Keratinocyte (primary cell): ENCODE results near the gene APOF. TPM values are rescaled to one million over a fixed set of nuclear protein-coding genes. Genes with fewer than 3 reads are reported as not detected.

Experiments
- DNase-seq: peaks from one replicate; pipeline ENCODE4 v3.0.0-alpha.2; 2011; ENCODE audit warnings: low read depth, missing footprints, low spot score
- FAIRE-seq: peaks from 2 replicates; lab custom pipeline; 2011; peaks lifted over from hg19 to GRCh38; lab: Jason Lieb, UNC
- H2AFZ ChIP-seq: 2 replicates; pipeline ENCODE4 v1.6.0; 2012; ENCODE audit warnings: low read length, control low read depth, inconsistent platforms; ENCODE audit not compliant: control insufficient read depth
- H3K27ac ChIP-seq: 2 replicates; pipeline ENCODE4 v1.5.1; 2011; ENCODE audit warnings: low read length; ENCODE audit not compliant: control insufficient read depth, insufficient read depth
- H3K27me3 ChIP-seq: 3 replicates; pipeline ENCODE4 v1.6.0; 2011; ENCODE audit warnings: low read length; ENCODE audit not compliant: control insufficient read depth, insufficient read depth; ENCODE audit errors: extremely low read depth
- H3K36me3 ChIP-seq, 2 experiments: 2 replicates in 1 of 2; 3 replicates in 1 of 2; pipeline ENCODE4 v1.5.1; 2011; ENCODE audit warnings: low read length in 2 of 2, mild to moderate bottlenecking in 1 of 2; ENCODE audit not compliant: control insufficient read depth in 2 of 2, insufficient read depth in 2 of 2; ENCODE audit errors: extremely low read depth in 1 of 2
- H3K4me1 ChIP-seq: 3 replicates; pipeline ENCODE4 v1.5.1; 2011; ENCODE audit warnings: low read length; ENCODE audit not compliant: control insufficient read depth, insufficient read depth; ENCODE audit errors: extremely low read depth
- H3K4me2 ChIP-seq: 3 replicates; pipeline ENCODE4 v1.6.0; 2011; ENCODE audit warnings: low read depth, low read length; ENCODE audit not compliant: control insufficient read depth, insufficient read depth; ENCODE audit errors: extremely low read depth
- H3K4me3 ChIP-seq, 3 experiments: fragments of 200-600 bp in 1 of 3; sonication (generic) in 1 of 3; 2 replicates in 2 of 3; 3 replicates in 1 of 3; pipeline ENCODE4 v1.5.1; 2011 to 2016; ENCODE audit warnings: low read length in 3 of 3, mild to moderate bottlenecking in 3 of 3, control low read depth in 2 of 3, inconsistent platforms in 1 of 3, low read depth in 1 of 3, mixed read lengths in 1 of 3, mixed run types in 1 of 3, moderate library complexity in 1 of 3; ENCODE audit not compliant: control insufficient read depth in 2 of 3, insufficient read depth in 2 of 3; ENCODE audit errors: extremely low read depth in 1 of 3
- H3K79me2 ChIP-seq: 2 replicates; pipeline ENCODE4 v1.6.0; 2012; ENCODE audit warnings: low read length; ENCODE audit not compliant: control insufficient read depth, insufficient read depth
- H3K9ac ChIP-seq: 3 replicates; pipeline ENCODE4 v1.6.0; 2011; ENCODE audit warnings: low read length; ENCODE audit not compliant: control insufficient read depth, insufficient read depth; ENCODE audit errors: extremely low read depth
- H3K9me1 ChIP-seq: 3 replicates; pipeline ENCODE4 v1.6.0; 2011; ENCODE audit warnings: low read length; ENCODE audit not compliant: control insufficient read depth, insufficient read depth; ENCODE audit errors: extremely low read depth
- H3K9me3 ChIP-seq: 2 replicates; pipeline ENCODE4 v1.5.1; 2012; ENCODE audit warnings: low read depth, low read length; ENCODE audit not compliant: control insufficient read depth
- H4K20me1 ChIP-seq: 3 replicates; pipeline ENCODE4 v1.6.0; 2011; ENCODE audit warnings: low read length; ENCODE audit not compliant: control insufficient read depth, insufficient read depth; ENCODE audit errors: extremely low read depth
- EZH2 ChIP-seq: IDR thresholded peaks from one replicate; pipeline ENCODE4 v1.6.1; 2012; ENCODE audit warnings: inconsistent platforms, mild to moderate bottlenecking, low read length, moderate library complexity
- dilution Hi-C: fragments of 300-500 bp; cut with MboI; formaldehyde crosslinking; loops from one replicate; pipeline ENCODE4 v1.7.0; 2020; ENCODE audit warnings: low sequenced_read_pairs; ENCODE audit not compliant: extremely low pct_ligation_motif_present
- polyA minus RNA-seq, 3 experiments: library from RNA; depleted of rRNA, polyadenylated mRNA; stranded (reverse); fragments of >200 nt; gene quantifications; 1 replicate in 1 of 3; 2 replicates in 1 of 3; 3 replicates in 1 of 3; pipeline ENCODE4 v1.2.3, GENCODE V29; 2011
- polyA plus RNA-seq, 5 experiments: library from polyadenylated mRNA; depleted of rRNA in 3 of 5; stranded (reverse) in 3 of 5; stranded (forward) in 1 of 5; unstranded in 1 of 5; fragments of >200 nt; gene quantifications; 1 replicate in 1 of 5; 2 replicates in 3 of 5; 3 replicates in 1 of 5; pipeline versions ENCODE4 v1.2.1 to v1.2.3, GENCODE V29; 2011 to 2012; ENCODE audit warnings: missing spikeins in 2 of 5, low read depth in 1 of 5, low replicate concordance in 1 of 5
- TF ChIP-seq, protein P1 (sequence below), 3 experiments: IDR thresholded peaks in 1 of 3; conservative IDR thresholded peaks in 1 of 3; optimal IDR thresholded peaks in 1 of 3; 2 replicates in 2 of 3; 3 replicates in 1 of 3; pipeline versions ENCODE3 to v1.5.1; 2011; ENCODE audit warnings: low read length in 3 of 3, mild to moderate bottlenecking in 3 of 3, moderate library complexity in 2 of 3, control low read depth in 1 of 3, inconsistent platforms in 1 of 3; ENCODE audit not compliant: insufficient read depth in 2 of 3; ENCODE audit errors: extremely low read depth in 1 of 3

The APOF gene, protein sequence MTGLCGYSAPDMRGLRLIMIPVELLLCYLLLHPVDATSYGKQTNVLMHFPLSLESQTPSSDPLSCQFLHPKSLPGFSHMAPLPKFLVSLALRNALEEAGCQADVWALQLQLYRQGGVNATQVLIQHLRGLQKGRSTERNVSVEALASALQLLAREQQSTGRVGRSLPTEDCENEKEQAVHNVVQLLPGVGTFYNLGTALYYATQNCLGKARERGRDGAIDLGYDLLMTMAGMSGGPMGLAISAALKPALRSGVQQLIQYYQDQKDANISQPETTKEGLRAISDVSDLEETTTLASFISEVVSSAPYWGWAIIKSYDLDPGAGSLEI
- polyA plus RNA-seq (not detected in 3 replicates), polyA minus RNA-seq (not detected in 3 replicates)
- not detected for polyA plus RNA-seq (2011; ENCODE audit: low read depth)
- polyA plus RNA-seq (2011; cell fraction: cytosol; rRNA removed): not detected in 2 replicates
- not detected in 2 replicates for polyA plus RNA-seq (2011; cell fraction: nucleus; rRNA removed)
- not detected in 2 replicates for polyA plus RNA-seq (2012; ENCODE audit: low replicate concordance)
- not detected for polyA minus RNA-seq (2011; cell fraction: cytosol; rRNA and poly(A)+ RNA removed)
- polyA minus RNA-seq (2011; cell fraction: nucleus; rRNA and poly(A)+ RNA removed): not detected in 2 replicates

GRCh38 chr12:56362130-56363059, at the start of gene APOF:
TSS of gene APOF (minus strand) at chr12:56362857. CDS start at chr12:56362745, 112 bp downstream.
- no peaks in the 10 kb centered on the region for H3K27me3 ChIP-seq
- DNase-seq (no peak), FAIRE-seq (no peak)
- H3K36me3 ChIP-seq: no peaks in the 10 kb centered on the region
- no peak within 1 kb of the TSS for H3K4me3 ChIP-seq
- no peaks in the 10 kb centered on the region for H3K9me1 ChIP-seq
- H4K20me1 ChIP-seq: no peaks in the 10 kb centered on the region
- TF ChIP-seq, protein P1, sequence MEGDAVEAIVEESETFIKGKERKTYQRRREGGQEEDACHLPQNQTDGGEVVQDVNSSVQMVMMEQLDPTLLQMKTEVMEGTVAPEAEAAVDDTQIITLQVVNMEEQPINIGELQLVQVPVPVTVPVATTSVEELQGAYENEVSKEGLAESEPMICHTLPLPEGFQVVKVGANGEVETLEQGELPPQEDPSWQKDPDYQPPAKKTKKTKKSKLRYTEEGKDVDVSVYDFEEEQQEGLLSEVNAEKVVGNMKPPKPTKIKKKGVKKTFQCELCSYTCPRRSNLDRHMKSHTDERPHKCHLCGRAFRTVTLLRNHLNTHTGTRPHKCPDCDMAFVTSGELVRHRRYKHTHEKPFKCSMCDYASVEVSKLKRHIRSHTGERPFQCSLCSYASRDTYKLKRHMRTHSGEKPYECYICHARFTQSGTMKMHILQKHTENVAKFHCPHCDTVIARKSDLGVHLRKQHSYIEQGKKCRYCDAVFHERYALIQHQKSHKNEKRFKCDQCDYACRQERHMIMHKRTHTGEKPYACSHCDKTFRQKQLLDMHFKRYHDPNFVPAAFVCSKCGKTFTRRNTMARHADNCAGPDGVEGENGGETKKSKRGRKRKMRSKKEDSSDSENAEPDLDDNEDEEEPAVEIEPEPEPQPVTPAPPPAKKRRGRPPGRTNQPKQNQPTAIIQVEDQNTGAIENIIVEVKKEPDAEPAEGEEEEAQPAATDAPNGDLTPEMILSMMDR (optimal IDR thresholded peaks at IDR 0.05 in 1 of 3, IDR thresholded peaks at IDR 0.05 in 1 of 3, conservative IDR thresholded peaks at IDR 0.05 in 1 of 3; ENCODE audit: extremely low read depth in 1 of 3, insufficient read depth in 2 of 3, low read length in 3 of 3): no peak
- TF ChIP-seq EZH2: no peak
- no peaks in the 10 kb centered on the region for H3K9me3 ChIP-seq
- dilution Hi-C loops: no loop called here
- H3K9ac ChIP-seq: no peak within 1 kb of the TSS
- no peak within 1 kb of the TSS for H3K27ac ChIP-seq
- no peak within 1 kb of the TSS for H3K4me2 ChIP-seq
- H2AFZ ChIP-seq: no peak within 1 kb of the TSS
- H3K79me2 ChIP-seq: peaks cover 15% of the 10 kb centered on the region
- peaks cover 15% of the 10 kb centered on the region for H3K4me1 ChIP-seq

- no peak overlapping the region for H3K27ac ChIP-seq
- no peaks in the 10 kb centered on the region for H3K79me2 ChIP-seq
- H3K4me2 ChIP-seq: no peak overlapping the region
- H3K9me3 ChIP-seq: no peaks in the 10 kb centered on the region
- H3K4me3 ChIP-seq: no peak overlapping the region
- no peaks in the 10 kb centered on the region for H3K4me1 ChIP-seq
- peaks cover 0 to 7% of the 10 kb centered on the region in 2 experiments for H3K36me3 ChIP-seq
- H3K9ac ChIP-seq: no peak overlapping the region
- no peaks in the 10 kb centered on the region for H3K9me1 ChIP-seq
- H4K20me1 ChIP-seq: no peaks in the 10 kb centered on the region
- dilution Hi-C loops: no loop called here
- TF ChIP-seq, protein P1 (optimal IDR thresholded peaks at IDR 0.05 in 1 of 3, IDR thresholded peaks at IDR 0.05 in 1 of 3, conservative IDR thresholded peaks at IDR 0.05 in 1 of 3; ENCODE audit: extremely low read depth in 1 of 3, insufficient read depth in 2 of 3, low read length in 3 of 3): no peak
- TF ChIP-seq EZH2: no peak
- DNase-seq: no peak
- no peaks in the 10 kb centered on the region for H3K27me3 ChIP-seq
- no peak for FAIRE-seq
- no peak overlapping the region for H2AFZ ChIP-seq
These were observed 49.4 kb upstream of the APOF start for GRCh38 chr12:56411781-56412639.
